T-helper 2 cell treated with Interferon-gamma antibody and Interleukin-4, amounts not matched to agents 100 ng/mL and 5 ng/mL, for 36 hours (primary cell): ENCODE measurements around the gene TLE3. TPM values are rescaled to one million over a fixed set of nuclear protein-coding genes. Genes with fewer than 3 reads are reported as not detected.

Experiments
- intact Hi-C: fragments of 100-400 bp; cut with micrococcal nuclease; formaldehyde crosslinking; loops from one replicate; pipeline ENCODE4 v1.15.1; 2023
- total RNA-seq: library from RNA; stranded (reverse); gene quantifications from 2 replicates; pipeline ENCODE4 v1.2.3, GENCODE V29; 2022

TLE3 gene
- total RNA-seq, 1 donor from 2014 or later = 58.4 TPM

DNA sequence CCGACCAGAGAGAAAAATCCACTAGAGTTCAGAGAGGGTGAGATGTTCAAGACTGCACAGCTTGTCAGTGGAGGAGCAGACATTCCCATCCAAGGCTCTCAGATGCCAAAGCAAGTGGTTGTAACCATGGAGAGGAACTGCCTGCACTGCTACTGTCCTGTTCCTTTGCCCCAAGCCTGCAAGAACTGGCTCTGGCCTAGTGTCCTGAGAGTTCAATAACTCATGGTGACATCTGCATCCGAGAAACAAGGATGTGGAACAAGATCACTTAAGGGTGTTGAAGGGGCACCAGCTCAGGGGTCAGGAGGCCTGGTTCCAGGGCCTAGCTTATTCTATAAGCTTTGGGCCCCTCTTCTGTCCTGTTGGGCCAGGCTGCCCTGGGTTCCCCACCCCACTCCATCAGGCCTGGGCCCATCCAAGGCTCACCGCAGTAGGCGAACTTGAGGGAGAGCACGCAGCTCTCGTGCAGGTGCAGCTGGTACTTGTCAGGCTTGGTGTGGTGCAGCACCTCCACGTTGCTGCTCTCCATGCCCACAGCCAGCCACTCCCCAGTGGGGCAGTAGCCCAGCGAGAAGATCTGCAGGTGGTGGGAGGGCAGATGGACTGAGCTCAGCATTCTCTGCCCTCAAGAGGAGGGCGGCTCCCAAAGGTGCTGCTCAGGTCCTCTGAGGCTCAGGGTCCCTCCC, 45.6 kb downstream of the TLE3 start:
- intact Hi-C loops = no loop called here

DNA sequence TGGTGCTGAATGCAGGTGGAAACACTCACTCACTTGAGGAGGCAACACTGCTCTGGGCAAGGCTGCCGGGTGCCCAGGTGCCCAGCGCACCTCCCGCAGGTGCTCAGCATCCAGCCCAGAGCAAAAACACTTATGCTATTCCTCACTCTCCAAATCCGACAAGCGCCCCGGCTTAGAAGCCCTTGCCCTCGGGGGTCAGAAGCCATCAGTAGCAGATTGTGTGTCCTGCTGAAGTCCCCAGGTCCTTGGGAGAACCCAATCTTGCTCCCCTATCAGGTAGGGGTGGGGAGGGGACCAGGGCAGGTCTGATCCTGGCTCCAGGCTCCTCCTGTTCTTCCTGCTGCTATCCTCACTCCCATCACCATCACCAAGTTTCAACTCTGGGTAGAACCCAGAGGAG, 46.7 kb downstream of the TLE3 start:
- intact Hi-C loops = no loop called here

DNA sequence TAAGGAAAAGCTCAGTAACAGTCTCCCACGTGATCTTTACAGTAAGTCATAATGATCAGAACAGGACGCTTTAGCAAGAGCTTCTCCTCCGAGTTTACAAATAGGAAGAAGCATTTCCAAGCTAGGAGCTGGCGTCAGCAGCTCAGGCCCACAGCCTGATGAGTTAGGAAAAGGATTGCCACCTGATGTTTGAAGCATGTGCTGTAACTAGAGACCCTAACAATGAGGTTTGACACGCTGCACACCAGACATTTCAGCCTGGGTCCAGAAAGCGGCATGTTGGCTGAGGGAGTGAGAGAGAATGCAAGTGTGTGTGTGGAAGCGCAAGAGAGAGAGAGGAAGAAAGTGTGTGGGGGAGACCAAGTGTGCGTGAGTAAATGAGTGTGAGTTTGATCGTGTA, 47.3 kb downstream of the TLE3 start:
- intact Hi-C loops = no loop called here

DNA sequence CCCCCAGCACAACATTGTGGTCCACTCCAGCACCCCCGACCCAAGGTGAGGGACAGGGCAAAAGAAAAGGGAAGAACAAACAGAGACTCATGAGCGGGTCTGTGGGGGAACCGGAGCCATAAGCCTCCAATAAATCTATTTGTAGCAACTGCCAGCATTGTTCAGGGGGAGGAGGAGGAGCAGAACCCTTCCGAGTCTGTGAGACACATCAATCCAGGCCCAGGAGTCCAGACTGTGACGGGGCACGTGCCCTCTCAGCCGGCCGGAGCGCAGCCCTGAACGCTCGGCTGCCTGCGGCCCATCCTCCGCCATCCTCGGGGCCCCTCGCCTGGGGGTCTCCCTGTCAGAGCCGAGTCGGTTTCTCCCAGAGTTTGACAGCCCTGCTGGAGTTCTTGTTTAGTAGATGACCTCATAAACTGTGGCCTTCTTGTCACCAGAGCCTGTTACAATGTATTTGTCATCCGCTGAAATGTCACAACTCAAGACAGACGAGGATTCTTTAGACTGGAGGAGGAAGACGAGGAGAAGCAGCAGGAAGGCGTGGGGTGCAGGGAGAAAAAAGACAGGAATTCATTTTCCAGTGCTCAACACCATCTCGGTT, 47.9 kb downstream of the TLE3 start:
- intact Hi-C loops = no loop called here

DNA sequence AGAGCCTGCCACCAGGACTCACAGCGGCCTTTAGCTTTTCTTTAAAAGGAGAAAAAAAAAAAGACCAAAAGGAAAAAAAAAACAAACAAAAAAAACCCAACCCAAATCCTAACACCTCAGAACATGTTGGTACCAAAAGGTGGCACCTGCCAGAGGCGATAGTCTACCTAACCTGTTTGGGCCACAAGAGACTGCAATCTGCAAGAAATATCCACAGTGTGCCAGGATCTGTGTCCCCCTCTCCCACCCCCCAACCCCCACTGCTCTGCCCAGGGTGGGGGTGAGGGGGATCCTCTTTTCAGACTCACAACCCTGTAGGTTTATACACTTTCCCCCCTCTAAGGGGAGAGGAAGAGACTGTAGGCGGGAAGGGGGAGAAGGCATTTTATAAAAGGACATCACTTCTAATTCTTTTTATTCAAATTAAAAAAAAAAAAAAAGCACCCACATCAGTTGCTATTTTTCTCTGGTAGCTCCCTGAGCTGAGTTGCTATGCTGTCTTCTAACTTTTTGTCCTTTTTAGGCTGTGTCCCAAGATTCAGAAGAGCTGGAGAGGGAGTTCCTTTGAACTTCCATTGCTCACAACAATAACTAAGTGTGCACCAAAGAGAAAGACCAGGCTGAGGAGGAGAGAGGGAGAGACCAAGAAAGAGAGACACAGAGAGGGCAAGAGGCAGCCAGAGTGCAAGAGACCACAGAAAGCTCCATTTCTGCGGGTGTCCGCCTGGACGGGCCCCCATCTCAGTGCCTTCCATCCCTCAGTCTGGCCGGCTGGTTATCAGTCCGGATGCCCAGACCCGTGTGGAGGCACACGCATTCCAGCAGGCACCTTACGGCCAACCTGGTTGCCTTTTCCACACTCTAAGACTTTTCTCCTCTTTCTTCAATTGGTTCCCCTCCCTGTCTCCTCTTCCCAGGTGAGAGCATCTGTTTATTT, 48.9 kb downstream of the TLE3 start:
- intact Hi-C loops = no loop called here

DNA sequence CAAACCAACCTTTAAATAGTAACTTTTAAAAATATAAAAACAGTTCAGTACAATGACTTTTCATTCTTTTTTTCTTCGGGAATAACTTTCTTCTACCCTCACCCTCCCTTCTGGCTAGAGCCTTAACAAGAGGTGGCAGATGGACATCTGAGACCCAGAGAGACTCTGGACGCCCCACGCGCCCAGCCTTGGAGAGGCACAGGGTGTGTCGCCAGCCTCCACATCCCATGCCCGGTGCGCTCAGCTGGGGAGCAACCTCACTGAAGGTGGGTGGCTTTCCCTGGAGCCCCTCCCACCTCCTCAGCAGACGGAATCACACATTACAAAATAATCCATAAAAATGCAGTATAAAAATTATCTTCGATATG, 49.5 kb downstream of the TLE3 start:
- intact Hi-C loops = no loop called here

DNA sequence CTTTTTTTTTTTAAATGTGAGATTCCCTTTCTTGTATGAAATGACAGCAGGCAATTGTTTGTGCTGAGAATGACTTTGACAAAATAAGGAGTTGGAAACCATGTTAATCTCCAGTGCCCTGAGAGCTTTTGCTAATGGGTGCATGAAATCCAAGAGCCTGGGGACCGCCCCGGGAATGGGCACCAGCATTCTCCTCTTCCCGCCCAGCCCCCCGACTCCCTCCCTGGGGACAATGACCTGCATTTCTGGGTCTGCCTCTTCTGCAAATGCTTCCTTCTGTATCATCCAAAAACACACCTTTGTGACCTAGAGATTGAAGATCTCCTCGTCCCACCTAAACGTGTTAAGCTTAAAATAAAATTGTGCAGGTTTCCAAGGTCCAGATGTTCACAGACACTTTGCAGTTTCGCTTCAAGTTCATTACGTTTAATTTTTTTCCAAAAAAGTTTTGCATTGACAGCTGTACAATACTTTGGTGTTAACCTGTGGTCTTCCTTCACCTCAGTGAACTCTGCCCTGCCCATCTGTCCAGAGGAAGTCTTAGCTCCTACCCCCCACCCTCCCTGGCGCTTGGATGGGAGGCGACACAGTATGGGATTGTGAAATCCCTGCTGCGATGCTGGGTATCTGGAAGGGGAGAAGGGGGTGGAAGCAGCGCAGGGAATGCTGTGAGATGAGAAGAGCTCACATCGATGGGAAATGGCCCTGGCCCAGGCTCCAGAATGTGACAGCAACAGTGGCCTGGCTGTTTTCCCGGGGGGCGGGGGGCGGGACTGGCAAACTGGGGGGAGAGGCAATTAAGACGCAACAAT, 50.1 kb downstream of the TLE3 start:
- intact Hi-C loops = no loop called here

DNA sequence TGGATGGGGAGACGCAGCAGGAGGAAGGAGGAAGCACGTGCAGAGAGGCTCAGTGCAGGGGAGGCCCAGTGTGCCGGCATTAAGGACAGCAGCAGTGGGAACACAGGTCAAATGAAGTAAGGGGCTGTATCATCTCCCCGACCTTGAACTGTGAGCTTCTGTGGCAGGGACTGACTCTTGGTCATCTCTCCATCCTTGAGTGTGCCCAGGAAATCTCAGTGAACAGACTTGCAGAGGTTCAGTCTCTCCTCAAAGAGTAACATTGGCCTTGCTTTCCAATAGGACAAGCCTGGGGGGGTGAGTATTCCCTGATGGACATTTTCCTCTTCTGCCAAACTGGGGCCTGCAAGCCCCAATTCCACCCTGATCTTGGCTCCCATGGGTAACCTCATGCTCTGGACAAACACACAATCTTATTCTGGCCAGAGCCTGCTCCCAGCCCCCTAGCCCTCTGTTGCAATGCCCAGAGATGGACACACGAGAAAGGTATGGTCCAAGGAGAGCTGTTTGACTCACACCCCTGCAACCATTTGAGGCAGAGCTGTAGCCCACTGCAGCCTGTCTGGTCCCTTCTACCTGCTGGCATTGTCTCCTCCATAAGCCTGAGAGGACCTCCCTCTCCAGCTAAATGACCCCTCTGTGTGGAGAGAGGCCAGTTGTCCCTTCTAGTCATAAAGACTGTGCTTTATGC, 50.9 kb downstream of the TLE3 start:
- intact Hi-C loops = no loop called here

DNA sequence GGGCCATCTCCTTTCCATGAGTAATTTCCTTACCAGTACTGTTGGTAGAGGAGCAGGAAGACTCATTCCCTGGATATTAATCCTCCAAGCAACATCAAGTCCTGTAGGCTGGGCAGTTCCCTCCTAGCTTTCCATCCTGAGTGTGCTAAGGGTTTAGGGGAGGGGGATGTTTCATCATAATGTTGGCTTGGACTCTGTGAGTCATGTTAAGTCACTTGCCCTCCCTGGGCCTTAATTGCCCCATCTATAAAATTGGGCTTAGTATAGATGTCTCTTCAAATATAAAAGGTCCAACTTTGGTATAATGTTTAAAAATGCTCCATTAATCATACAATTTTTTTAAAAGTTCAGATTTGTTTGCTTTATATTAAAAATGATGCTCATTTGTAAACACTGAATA, 52.7 kb downstream of the TLE3 start:
- intact Hi-C loops = no loop called here

DNA sequence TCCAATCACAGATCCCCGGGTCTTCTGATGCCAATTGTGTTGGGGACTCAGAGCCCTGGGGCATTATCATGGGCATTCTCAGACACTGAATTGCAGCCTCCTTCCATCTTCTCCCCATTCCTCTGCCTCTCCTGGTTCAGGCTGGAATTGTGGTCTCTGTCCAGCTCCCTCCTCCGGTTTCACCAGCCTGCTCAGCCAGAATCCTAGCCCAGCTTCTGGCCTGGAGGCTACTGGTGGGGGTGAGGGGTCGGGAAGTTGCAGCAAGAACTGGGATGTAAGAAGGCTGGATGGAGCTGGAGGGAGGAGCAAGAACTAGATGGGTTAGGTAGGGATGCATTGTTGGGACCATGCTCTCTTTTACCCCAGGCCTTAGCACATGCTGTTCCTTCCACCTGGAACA, 53.5 kb downstream of the TLE3 start:
- intact Hi-C loops = no loop called here

DNA sequence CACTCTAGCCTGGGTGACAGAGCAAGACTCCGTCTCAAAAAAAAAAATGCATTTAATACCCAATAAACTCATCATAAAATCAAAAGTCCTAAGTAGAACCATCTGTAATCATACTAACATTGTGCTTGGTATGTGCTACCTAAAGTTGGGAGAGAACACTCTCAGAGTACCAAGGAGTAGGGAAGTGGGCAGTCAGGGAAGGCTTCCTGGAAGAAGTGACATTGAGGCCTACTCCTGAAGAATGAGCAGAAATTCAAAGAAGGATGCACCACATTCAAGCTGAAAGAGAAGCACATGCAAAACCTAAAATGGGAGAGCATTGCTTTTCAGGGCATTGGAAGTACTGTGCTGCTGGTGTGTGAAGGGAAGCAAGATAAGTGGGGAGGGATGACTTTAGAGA, 54.1 kb downstream of the TLE3 start:
- intact Hi-C loops = no loop called here

DNA sequence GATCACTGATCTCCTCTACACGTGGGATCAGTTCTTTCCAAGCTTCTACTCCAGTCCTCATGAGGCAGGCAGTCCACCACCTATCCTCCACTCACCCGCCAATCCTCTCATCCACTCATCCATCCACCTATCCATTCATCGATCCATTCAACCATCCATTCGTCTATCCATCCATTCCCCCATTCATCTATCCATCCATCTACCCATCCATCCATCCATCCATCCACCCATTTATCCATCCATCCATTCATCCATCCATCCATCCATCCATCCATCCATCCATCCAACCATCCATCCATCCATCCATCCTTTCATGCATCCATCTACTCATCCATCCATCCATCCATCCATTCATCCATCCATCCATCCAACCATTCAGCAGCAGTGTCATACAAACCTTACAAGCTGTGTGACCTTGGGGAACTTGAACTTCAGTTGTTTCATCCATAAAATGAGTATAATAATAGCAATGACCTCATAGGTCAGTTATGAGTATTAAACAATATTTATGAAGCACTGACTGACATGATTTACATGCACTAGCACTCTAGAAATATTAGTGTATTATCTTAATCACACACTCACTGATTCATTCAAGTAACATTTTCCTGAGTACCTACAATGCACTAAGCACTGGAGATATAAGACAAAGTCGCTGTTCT, 55.0 kb downstream of the TLE3 start:
- intact Hi-C loops = no loop called here

DNA sequence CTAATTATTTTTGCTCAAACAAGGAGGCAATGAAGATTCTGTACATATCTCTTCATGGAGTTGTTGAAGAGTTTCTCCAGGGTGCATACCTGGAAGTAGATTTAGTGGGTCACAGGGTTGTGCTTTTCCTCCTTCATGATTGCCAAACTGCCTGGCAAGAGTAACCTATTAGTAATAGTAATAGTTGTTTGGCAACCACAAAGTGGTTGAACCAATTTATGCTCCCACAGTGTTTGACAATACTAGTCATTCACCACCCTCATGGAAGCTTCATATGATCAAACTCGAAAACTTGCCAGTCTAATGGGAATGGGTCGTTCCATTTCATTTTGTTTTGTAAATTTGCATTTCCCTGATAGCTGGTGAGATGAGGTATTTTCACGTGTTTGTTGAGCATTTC, 57.8 kb downstream of the TLE3 start:
- intact Hi-C loops = no loop called here

DNA sequence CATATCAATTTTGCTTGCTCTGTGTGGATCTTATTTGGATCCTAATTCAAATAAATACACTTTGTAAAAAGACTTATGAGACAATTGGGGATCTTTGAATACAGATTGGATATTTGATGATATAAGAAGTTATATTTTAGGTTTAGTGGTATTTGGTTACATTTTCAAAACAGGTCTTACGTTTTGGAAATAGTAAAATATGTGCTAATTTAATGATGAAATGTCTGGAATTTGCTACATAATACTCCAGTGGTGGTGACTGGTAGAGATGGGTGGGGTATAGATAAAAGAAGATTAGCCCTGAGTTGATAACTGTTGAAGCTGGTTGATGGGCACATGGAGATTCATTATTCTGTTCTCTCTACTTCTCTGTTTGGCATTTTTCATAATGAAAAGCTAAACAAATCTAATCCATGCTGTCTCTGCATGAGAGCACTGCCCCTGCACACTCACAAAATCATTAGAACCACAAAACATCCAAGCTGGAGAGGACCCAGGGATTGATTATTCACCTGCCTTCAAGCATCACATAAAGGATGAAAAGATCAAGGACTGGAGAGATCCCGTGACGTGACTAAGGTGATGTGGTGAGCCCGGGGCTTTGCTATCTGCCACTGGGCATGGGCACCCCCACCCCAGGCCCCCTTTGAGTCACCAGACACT, 58.9 kb downstream of the TLE3 start:
- intact Hi-C loops = no loop called here

DNA sequence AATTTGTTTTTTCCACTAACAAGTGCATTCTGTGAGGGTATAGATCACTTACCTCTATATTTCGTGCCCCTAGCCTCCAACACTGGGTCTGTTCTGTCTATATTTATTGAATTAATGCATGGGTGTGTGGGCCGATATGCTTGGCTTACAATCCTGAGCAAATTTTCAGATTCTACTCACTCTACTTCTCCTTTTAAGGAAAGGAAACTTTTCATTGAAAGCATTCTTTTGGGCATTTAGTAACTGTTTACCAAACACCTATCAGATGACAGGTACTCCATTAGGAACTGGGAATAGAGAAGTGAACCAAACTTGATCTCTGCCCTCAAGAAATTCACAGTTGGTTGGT, 60.5 kb downstream of the TLE3 start:
- intact Hi-C loops = no loop called here

DNA sequence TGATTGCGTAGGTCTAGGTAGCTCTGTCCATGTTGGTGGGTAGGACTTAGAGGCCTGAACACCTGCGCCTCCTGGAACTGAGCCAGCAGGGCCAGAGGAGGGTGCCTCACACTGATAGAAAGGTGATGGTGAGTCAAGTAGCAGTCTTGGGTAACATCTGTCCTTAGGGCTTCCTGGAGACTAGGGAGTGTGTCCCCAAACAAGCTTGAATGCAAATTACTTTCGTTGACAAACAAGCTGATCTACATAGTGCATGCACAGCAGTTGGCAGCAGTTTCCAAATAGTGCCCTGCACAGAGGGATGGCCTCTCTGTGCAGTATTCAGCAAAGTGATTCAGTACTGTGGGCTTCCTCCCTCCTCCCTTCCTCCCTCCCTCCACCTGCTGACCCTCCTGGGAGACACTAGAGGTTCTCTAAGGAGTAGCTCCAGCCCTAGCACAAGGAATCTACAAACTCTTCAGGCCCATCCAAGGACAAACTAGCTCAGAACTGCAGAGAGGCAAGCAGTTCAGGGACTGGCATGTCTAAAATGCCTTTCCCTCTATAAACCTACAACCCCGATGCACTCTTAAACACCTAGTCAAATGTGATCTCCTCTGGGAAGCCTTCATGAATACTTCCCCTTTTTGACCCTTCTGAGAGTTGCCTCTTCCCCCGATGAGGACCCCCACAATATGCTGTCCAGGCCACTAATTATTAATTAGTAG, 61.0 kb downstream of the TLE3 start:
- intact Hi-C loops = no loop called here

DNA sequence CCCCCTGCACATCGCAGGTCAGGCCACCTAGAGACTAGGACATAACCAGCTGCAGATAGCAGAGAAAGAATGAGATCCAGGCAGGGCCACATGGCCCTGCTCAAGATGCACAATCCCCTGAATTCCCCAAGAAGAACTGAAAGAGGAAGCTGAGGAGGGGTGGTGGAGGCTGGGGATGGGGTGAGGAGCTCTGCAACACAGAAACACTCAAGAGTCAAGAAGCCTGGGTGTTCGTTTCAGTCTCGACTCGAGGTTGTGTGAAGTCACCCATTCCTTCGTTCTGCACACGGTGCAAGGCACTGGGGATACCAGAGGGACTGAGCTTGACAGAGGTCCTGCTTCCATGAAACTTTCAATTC, 62.0 kb downstream of the TLE3 start:
- intact Hi-C loops = no loop called here

DNA sequence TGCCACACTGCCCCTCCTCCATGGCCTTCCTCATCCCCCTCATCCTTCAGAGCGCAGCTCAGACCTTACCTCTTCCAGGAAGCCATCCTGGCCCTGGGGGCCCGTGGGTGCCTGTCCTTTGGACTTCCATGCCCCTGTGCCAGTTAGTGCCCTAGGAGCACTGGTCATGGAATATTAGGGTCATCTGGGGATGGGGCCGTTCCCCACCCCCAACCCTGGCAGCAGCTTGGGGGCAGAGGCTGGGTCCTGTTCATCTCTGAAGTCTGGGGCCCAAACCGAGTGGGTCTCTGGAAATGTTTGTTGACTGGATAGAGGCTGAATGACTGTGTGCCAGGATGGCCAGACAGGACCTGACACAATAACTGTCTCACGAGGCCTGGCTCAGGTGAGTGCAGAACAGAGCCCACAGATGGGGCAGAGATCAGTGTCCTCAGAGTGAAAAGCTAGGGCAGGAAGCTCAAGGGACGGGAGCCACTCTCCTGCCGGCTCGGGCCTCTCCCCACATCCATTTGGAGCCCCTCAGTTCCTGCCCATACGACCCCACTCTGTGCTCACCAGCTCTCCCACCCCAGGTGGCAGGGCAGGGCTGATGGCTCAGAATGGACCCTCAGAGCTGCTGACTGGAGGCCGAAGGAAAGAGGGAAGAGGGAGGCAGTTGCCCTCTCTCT, 62.5 kb downstream of the TLE3 start:
- intact Hi-C loops = no loop called here

DNA sequence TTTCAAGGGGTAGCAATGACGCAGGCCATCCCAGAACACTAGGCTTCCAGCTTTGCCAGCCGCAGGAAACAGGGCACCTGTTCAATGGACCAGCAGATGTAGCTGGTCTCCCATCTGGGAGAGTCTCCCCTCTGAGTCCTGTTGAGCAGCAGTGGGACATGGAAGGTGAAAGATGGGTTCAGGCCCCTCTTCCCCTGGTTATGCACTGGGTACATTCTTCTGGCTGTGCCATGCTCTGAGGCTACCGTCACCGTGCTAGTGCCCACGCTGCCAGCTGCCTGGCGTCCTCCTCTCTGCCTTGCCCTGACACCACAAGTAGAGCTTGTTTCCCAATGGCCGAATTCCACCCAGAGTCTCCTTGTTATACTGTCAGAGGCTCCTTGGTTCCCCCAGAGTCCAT, 63.1 kb downstream of the TLE3 start:
- intact Hi-C loops = no loop called here
